NCI-H146 treated with DMSO at 0.1 percent for 48 hours (cell line): ENCODE measurements around the gene SVEP1.

Source experiments
- DNase-seq: peaks from one replicate; lab custom pipeline; 2025; ENCODE audit not compliant: unreplicated experiment; lab: John Stamatoyannopoulos, UW

Gene SVEP1

DNA sequence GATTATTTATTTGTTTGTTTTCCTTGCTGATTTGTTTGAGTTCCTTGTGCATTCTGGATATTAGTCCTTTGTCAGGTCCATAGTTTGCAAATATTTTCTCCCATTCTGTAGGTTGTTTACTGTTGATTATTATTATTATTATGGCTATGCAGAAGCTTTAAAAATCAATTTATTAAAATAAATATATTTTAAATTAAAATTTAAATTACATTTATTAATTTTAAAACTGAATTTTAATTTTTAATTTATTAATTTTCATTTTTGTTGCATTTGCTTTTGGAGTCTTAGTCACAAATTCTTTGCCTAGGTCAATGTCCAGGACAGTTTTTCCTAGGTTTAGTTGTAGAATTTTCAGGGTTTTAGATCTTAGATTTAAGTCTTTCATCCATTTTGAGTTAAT is 50.9 kb downstream of the SVEP1 start:
- DNase-seq: no peak

DNA sequence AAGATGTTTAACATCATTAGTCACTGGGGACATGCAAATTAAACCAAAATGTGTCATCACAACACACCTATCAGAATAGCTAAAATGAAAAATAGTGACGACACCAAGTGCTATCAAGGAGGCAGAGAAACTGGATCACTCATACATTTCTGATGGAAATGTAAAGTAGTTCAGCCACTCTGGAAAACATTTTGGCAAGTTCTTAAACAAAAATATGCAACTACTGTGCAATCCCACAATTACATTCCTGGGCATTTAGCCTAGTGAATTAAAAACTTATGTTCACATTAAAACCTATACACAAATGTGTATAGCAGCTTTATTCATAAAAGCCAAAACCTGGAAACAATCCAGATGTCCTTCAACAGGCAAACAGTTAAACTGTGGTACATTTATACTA is 53.1 kb downstream of the SVEP1 start:
- DNase-seq: no peak

DNA sequence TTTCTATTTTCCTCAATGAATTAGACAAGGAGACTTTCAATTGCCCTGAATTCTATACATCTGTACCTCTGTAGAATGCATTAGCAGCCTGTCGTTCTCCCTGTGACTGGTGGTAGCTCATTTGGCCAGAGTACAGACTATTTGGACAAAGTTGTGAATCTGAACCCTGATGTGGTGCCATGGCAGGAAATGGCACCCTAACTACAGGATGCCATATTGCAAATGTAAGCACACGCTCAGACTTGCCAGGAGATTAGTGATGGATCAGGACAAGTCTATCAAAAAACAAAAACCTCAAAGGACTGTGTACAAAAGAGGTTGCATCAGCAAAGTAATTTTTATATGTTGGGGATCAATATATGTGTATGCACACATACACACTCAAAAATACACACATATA is 58.3 kb downstream of the SVEP1 start:
- no peak for DNase-seq

DNA sequence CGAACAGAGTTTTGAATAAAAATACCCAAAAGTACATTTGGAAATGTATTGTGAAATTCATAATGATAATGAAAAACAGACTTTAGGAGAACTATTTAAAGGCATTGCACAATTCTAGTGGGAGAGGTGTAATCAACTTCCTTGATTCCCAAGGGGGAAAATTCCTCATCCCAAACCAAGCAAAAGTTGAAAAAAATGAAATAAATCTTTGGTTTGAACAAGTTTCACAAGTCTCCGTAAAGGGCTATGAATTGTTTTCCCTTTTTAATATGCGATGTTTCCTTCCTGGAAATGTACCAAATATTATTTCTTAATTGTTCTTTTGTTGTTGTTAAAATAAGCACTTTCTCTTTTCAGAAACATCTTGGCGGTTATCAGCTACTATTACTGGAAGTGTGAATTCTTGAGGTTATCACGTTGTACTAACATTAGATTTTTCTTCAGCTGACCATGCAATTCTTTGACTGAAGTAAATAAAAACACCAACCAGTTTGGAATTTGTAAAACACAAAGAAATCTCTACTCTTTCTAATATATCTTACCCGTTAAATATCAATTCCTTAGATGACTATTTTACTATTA is 59.3 kb downstream of the SVEP1 start:
- no peak for DNase-seq

DNA sequence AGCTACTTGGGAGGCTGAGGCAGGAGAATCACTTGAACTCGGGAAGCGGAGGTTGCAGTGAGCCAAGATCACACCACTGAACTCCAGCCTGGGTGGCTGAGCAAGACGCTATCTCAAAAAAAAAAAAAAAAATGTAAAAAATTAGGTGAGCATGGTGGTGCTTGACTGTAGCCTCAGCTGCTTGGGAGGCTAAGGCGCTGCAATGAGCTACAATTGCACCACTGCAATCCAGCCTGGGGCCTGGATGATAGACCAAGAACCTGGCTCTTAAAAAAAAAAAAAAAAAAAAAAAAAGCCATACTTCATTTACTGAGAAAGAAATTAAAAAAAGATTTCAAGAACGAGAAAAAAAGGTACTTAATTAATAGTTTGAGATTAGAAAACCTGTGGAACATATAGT is 62.1 kb downstream of the SVEP1 start:
- DNase-seq: no peak

DNA sequence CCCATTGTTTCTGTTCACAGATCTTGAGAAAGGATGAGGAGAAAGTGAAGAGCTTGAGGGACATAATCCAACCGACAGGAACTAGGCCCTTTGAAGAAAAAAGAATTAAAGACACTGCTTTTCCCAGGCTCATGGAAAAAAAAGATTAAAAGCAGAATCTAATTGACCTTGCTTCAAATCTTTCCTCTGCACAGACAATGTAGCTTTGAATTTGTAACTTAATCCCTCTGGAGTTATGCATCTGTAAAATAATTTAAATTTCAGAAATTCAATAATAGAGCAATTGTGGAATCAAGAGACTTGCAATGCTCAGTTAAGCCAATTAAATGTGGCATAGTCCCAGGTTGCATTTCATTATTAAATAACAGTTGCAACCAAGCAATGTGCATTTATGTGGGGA is 64.6 kb downstream of the SVEP1 start:
- DNase-seq: no peak

DNA sequence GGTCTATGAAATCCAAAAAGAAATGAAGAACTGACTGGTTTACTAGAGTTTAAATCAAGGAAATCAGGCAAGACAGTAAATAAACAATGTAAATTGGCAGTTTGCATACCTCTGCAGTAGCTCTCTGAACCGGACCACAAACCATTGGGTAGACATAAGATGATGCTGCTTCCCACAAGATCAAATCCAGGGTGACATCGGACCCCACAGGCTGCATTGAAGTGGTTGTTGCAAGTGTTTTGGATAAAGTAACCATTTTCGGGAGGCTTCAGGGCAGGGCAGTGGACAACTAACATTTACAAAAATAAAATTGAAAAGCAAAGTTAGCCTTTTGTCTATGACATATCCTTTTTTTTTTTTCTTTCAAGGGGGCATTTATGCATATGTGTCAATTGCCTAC is 66.7 kb downstream of the SVEP1 start:
- no peak for DNase-seq

DNA sequence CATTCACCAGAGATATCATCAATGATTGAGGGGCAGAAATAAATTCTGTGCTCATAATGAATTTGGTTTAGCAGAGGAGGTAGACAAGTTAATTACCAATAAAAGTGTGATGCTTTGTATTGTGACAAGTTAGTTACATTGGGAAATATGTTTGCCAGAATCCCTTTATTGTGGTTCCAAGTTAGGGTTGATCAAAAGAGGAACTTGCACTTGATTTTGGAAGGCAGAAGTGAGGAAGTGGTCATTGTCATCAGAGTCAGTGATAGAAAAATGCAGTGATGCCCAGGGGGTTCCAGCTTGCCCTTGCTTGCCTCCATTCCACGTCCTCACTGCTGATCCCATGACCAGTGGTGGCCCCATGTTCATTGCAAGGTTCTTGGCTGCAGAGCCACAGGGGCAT is 69.7 kb downstream of the SVEP1 start:
- DNase-seq: no peak

DNA sequence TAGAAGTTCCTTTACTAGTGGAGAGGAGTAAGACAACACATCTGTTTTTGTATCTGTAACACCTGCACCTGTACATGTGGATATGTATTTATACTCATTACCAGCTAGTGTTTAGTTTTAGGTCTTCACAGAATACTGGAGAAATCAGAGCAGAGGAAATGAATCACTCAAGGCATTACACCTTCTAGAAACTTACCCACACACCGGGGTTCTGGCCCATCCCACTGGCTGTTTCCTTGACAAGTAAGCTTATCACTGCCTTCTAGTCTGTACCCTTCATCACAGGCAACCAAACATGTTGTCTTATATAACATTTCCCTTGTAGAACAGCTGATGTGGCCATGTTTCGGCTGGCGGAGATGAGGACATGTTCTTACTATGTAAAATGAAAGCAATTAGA is 76.7 kb downstream of the SVEP1 start:
- no peak for DNase-seq

DNA sequence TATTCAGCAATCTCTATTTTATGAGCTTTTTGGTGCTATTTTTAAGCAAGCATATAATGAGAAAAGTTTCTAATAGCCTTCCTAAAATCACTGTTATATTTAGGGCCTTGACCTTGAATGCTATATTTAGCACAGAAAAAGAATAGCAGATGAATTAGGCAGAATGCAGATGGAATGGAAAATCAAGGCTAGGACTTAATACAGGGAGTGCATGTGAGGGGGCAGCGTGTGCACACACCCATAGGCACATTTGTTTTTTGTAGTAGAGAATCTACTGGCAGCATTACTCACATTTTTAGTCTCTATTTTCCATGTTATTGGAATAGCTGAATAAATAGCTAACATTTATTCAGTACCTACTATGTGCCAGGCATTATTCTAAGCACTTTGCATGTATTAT is 79.9 kb downstream of the SVEP1 start:
- DNase-seq: no peak

DNA sequence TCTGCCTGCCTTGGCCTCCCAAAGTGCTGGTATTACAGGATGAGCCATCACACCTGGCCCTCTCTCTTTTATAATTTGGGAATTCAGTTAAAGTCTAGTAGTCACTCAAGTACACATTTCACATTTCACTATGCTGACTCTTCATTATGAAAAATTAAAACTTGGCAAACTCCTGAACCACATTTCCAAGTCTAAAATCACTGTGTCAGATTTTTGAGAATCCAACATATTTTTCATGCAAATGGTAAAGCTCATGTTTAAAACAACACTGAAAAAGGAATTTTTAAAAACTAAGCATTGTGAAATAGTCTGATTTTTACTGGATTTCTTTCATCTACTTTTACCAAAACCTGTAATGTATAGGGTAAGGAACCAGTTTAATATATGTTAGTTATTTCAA is 92.3 kb downstream of the SVEP1 start:
- no peak for DNase-seq

DNA sequence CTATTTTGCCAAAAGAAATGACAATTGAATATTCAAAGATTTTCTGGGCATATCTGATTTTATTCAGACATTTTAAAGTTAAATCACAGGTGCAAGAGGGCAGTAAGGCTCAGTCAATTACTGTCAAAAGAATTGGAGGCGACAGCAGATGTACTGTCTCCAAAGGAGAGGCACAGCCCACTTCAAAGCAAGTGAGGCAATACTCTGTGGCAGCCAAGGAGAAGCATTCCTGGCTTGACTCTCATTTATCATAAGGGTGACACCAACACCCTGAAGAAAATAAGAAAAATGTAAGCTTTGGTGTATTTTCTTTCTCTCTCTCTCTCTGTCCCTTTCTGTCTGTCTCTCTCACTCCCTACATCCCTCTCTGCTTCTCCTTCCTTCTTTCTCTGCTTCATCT is 93.3 kb downstream of the SVEP1 start:
- DNase-seq: no peak

DNA sequence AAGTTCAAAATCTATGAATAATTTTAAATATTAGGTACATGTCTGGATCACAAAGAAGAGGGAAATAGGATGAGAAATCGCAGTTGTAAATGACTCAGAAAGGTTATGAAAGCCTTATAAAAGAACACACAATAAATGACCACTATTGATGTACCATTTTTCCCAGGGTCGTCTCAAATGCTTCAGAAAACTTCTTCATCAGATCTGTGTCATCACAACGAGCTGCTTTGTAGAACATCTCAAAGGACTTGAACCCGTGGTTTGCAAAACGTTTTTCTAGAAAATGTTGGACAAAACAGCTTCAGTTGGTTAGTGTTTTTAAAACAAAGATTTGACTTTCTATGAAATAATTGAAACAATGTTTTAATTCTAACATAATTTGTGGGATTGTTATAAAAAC is 100.1 kb downstream of the SVEP1 start:
- no peak for DNase-seq

DNA sequence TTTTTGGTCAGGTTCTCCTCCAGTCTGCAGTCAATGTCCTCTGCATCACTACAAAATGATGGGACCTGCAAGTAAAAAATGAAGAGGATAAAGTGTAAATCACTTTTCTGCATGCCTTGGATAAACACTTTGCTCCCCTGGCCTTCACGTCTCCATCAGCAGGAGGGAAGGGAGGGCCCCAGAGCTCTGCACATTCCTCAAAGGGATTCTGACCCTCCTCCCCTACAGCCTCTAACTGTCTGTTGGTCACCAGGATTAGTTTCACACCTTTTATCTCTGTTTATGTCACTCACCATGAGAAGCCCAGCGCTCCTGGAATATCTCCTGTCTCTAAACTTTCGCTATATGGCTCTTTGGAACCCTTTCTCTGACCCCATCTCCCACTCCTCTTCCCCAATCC is 103.3 kb downstream of the SVEP1 start:
- no peak for DNase-seq

DNA sequence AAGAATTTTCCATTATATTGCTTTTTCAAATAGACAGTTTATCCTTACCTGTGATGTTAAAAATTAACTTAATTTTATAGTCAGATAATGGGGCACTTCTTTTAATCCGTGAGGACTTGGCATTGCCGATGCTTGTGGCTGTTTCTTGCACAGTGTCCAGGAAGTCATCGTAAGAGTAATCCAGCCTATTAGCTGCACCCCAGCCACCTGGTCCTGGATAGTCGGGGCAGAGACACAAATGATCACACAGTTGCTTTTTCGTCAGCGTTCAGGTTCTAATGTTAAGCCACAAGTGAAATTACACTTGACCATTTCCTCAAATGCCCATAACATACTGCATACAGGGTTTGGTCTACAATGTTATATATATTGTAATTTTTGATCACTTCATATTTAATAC is 107.4 kb downstream of the SVEP1 start:
- no peak for DNase-seq

DNA sequence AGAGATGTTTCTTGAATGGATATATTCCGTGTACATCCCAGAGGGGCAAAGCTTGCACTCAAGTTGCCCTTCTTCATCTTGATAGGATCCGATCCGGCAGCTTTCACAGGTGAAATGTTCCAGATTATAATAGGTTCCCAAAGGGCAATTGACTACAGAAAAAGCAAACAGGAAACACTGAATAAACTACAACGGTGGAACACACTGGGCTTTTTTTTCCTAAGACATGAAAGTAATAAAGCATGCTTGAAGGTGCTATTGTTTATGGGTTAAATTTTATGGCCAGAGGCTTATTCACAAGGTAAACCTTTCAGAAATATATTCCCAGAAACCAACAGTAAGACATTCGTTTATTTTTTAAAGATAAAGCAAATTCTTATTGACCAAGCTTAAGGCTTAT is 110.6 kb downstream of the SVEP1 start:
- no peak for DNase-seq

DNA sequence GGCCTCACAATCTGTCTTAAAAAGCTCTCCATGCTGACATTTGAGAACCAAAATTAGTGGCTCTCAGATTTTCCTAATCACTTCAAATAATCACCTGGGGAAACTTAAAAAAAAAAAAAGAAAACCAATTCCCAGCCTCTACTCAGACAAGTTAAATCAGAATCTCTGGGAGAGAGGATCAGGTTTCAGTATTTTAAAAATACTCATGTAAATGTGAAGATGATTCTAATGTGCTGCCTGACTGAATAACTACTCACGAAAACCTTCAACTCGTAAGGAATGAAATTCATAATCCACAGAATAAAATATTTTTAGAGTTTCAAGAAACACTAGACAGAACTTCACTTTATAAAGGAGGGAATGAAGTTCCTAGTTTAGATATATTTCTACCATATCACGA is 114.4 kb downstream of the SVEP1 start:
- no peak for DNase-seq

DNA sequence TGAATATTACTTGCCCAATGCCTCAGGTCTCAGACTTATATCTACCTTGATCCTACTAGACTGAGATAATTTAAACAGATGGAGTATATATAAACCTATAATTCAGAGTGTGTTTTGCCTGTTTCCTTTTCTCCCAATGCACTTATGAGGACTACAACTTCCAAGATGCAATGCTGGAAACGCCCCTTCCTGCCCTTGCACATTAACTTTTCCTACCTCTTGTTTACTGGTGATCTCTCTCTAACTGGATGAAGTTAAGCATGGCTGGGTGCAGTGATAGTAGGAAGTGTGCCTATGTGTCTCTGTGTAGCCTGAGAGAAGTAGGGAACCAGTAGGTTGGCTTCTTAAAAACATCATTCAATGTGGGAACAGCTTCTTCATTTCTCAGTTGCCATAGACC is 115.2 kb downstream of the SVEP1 start:
- DNase-seq: no peak

DNA sequence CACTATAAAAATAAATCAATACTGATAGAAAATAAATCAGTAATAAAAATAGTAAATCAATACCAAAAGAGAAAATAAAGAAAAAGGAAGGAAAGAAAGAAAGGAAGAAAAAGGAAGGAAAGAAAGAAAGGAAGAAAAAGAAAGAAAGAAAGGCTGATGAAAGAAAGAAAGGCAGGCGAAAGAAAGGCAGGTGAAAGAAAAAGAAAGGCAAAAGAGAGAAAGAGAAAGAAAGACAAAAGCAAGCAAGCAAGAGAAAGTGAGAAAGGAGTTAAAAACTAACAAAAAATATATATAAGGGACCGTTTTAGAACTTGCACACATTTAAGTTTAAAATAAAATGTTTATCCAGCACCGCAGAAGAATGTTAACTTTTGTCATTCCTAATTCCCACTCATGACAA is 116.0 kb downstream of the SVEP1 start:
- no peak for DNase-seq

DNA sequence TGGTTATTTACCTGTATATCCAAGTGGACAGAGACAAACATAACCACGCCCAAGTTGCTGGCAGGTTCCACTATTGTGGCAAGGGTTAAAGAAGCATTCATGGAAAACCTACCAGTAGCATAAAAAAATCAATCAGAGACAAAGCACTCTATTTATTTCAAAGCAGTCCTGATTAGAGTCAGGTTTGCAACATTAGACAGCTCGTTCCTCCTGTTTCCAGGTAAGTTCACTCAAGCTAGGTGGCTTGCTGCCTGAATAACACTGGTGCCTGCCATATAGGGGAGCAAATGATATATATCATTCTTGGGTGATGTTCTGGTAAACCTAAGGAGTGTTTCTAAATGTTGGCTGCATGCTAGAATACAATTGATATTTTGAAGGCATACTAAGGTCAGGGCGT is 122.3 kb downstream of the SVEP1 start:
- no peak for DNase-seq

DNA sequence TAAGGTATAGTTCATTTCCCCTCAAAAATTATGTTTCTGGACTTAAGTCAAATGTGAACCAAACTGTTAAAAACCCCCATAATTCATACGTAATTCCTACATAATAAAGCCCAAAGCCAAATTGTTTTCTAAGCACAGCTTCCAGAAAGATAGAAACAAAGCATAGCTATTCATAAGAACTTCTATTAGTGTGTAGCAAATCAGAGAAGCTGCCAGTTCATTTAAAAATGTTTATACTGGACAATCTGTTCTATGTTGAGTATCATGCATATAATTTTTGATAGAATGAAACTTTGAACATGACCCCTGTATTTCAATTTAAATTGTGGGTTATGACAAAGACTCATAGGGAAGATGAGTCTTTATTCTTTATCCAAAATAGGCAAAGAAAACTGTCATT is 122.9 kb downstream of the SVEP1 start:
- DNase-seq: no peak

DNA sequence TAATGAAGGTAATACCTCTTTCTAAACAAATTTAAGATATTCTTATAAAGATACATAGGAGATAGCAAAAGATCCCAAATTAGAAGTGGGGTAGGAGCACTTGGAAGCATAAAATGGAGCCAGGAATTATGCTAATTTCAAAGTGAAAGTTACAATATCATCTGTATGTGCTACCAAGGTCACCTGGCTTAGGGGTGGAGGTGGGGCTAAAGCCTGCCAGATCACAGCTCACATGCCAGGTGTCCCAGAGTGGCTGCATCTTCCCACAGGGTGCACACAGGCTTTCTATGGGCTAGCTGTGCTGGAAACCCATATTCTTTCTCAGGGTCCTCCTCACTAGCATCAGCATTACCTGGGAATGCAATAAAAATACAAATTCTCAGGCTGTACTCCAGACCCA is 123.7 kb downstream of the SVEP1 start:
- DNase-seq: no peak

DNA sequence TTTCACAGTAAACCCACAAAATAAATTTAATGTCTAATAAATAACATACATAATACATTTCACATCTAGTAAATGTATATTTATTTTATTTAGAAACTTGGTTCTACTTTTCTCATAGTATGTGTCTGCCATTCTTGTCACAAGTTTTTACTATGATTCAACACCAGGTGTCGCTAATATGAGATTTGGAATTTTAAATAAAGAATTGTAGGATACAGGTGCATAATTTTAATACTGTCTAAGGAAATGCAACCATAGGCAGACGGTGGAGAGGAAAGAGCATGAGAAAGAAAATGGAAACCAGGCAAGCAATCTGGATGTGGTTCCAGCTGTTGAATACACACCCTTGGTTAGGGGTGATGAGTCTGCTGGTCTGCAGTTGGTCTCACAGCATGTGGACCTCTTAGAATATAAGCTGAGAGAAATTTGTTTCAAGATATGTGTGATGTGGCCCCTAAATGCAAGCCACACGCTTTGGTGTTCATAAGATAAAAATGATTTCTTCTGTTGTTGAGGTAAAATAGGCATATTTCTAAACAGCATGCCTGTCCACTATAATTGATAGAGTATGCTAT is 127.2 kb downstream of the SVEP1 start:
- peak; percentile 0 for DNase-seq

DNA sequence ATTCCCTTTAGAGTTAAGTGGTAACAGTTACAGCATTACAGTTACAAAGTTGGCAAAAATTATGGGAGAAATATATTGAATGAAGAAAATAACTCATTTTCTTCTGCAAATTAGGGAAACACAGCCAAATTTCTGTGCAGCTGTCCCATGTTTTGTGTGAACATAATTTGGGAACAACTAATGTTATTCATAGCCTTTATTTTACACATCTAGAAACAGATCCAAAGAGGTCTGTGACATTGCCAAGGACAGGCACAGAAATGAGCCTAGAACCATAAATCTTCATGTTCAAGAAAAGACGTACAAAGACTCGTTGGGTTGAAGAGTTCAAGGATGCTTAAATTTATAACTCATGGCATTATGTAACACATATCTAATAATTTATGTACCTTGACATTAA is 127.8 kb downstream of the SVEP1 start:
- DNase-seq: no peak
